Endothelial cell of umbilical vein (primary cell): ENCODE data around the gene COMMD2.

Experiments
- CTCF ChIP-seq, 2 donors: IDR thresholded peaks; 1 replicate in 1 of 2; 2 replicates in 1 of 2; pipeline ENCODE4 v1.5.1; 2011; ENCODE audit warnings: low read length in 2 of 2, mild to moderate bottlenecking in 2 of 2, moderate library complexity in 2 of 2, control low read depth in 1 of 2, inconsistent platforms in 1 of 2, low read depth in 1 of 2; ENCODE audit not compliant: insufficient read depth in 1 of 2; ENCODE audit errors: extremely low read depth in 1 of 2
- EZH2 ChIP-seq: IDR thresholded peaks from 2 replicates; pipeline ENCODE4 v1.6.1; 2012; ENCODE audit warnings: borderline replicate concordance, low read depth, mild to moderate bottlenecking, moderate library complexity, low read length, inconsistent platforms; ENCODE audit not compliant: severe bottlenecking
- JUN ChIP-seq: IDR thresholded peaks from 2 replicates; pipeline ENCODE4 v1.6.1; 2011; ENCODE audit warnings: borderline replicate concordance, low read depth; ENCODE audit not compliant: insufficient read length, insufficient read depth
- POLR2A ChIP-seq: IDR thresholded peaks from 2 replicates; pipeline ENCODE4 v1.6.1; 2012; ENCODE audit warnings: low read depth, mild to moderate bottlenecking, control low read depth, low read length
- POLR2AphosphoS5 ChIP-seq: IDR thresholded peaks from 2 replicates; pipeline ENCODE4 v1.6.1; 2012; ENCODE audit warnings: low read depth, mild to moderate bottlenecking, control low read depth, low read length, moderate library complexity; ENCODE audit not compliant: insufficient read depth

GRCh38 chr3:149752788-149753136, 473 bp upstream of the COMMD2 start:
- no peak for TF ChIP-seq CTCF (IDR thresholded peaks at IDR 0.05; ENCODE audit: extremely low read depth in 1 of 2, insufficient read depth in 1 of 2, low read depth in 1 of 2, low read length in 2 of 2)
- TF ChIP-seq POLR2A = no peak
- no peak for TF ChIP-seq EZH2
- TF ChIP-seq JUN = no peak
- no peak for TF ChIP-seq POLR2AphosphoS5
